ENCODE measurements around the gene OR2T12. TPM values are rescaled to one million over a fixed set of nuclear protein-coding genes. Genes with fewer than 3 reads are reported as not detected.

OR2T12 gene
- total RNA-seq, 4 donors from 2014 or later: not detected

- Histone ChIP-seq H3K4me1 (no peaks in the 10 kb centered on the region), H3K4me3 (no peak overlapping the region), H3K36me3 (no peaks in the 10 kb centered on the region), H3K27me3 (no peaks in the 10 kb centered on the region), H3K27ac (no peak overlapping the region), H3K9me3 (no peaks in the 10 kb centered on the region)
- intact Hi-C loops (cut with DNase I; ENCODE audit: low total_unique reads): no loop called here
- TF ChIP-seq CTCF (IDR thresholded peaks at IDR 0.05) (no peak), POLR2A (IDR thresholded peaks at IDR 0.05) (no peak)
- no peak for DNase-seq
Measured at GRCh38 chr1:248243204-248243603, 60.0 kb downstream of the OR2T12 start.

Other genes starting within 250 kb of the OR2T12 start
- under 1 TPM in 1 of 4 donors, not detected in 3; 0.21 TPM for gene OR2L13, start 208.2 kb downstream of the OR2T12 start, total RNA-seq
- gene OR2M5, start 158.3 kb downstream of the OR2T12 start, total RNA-seq: not detected
- gene OR2M2, start 128.6 kb downstream of the OR2T12 start, total RNA-seq: not detected
- gene OR2M3, start 106.2 kb downstream of the OR2T12 start, total RNA-seq: under 1 TPM in 1 of 4 donors, not detected in 3; under 0.01 TPM
- not detected for gene OR2M4, start 72.0 kb downstream of the OR2T12 start, total RNA-seq
- gene OR2T33, start 25.4 kb downstream of the OR2T12 start, total RNA-seq: not detected
- gene OR2M7, start 21.1 kb upstream of the OR2T12 start, total RNA-seq: not detected
- gene OR14C36, start 45.4 kb upstream of the OR2T12 start, total RNA-seq: not detected
- not detected for gene OR2T4, start 58.2 kb upstream of the OR2T12 start, total RNA-seq
- gene OR2T6, start 72.3 kb upstream of the OR2T12 start, total RNA-seq: not detected
- not detected for gene OR2T1, start 99.6 kb upstream of the OR2T12 start, total RNA-seq
- under 1 TPM in 1 of 4 donors, not detected in 3; 0.21 TPM for gene OR2T2, start 142.2 kb upstream of the OR2T12 start, total RNA-seq
- not detected for gene OR2T3, start 169.9 kb upstream of the OR2T12 start, total RNA-seq
- not detected for gene OR2T5, start 185.2 kb upstream of the OR2T12 start, total RNA-seq
- gene OR2G6, start 204.6 kb upstream of the OR2T12 start, total RNA-seq: not detected